ENCODE measurements around the gene RASA3.

RASA3 gene

DNA sequence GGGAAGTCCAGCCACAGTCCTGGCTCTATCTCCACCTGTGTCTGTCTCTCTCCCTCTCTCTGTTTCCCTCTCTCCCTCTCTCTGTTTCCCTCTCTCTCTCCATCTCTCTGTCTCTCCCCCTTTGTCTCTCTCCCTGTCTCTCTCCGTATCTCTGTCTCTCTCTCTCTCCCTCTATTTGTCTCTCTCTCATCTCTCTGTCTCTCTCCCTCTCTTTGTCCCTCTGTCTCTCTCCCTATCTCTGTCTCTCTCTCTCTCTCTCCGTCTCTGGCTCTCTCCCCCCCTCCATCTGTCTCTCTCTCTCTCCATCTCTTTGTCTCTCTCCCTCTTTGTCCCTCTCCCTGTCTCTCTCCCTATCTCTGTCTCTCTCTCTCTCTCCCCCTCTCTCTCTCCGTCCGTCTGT is 119.1 kb downstream of the RASA3 start:
- H3K4me3 ChIP-seq (ENCODE audit: low read depth in 1 of 2, low read length in 2 of 2): no peak overlapping the region
- H3K9me3 ChIP-seq (ENCODE audit: insufficient read depth, low read length, severe bottlenecking): no peaks in the 10 kb centered on the region
- H3K4me1 ChIP-seq (ENCODE audit: insufficient read depth, low read length): no peaks in the 10 kb centered on the region
- no peaks in the 10 kb centered on the region for H3K27me3 ChIP-seq (ENCODE audit: insufficient read depth, low read length, poor library complexity)
- peaks cover 89% of the 10 kb centered on the region for H3K36me3 ChIP-seq (ENCODE audit: insufficient read depth, low read length)
- peaks cover 7% of the 10 kb centered on the region; the same call in 1 of the 2 replicates for H4K20me1 ChIP-seq (ENCODE audit: insufficient read depth, low read length)
- H3K27ac ChIP-seq (ENCODE audit: low read length): no peak overlapping the region
- H3K9ac ChIP-seq (ENCODE audit: low read depth, low read length): no peak overlapping the region
- TF ChIP-seq, protein P1, sequence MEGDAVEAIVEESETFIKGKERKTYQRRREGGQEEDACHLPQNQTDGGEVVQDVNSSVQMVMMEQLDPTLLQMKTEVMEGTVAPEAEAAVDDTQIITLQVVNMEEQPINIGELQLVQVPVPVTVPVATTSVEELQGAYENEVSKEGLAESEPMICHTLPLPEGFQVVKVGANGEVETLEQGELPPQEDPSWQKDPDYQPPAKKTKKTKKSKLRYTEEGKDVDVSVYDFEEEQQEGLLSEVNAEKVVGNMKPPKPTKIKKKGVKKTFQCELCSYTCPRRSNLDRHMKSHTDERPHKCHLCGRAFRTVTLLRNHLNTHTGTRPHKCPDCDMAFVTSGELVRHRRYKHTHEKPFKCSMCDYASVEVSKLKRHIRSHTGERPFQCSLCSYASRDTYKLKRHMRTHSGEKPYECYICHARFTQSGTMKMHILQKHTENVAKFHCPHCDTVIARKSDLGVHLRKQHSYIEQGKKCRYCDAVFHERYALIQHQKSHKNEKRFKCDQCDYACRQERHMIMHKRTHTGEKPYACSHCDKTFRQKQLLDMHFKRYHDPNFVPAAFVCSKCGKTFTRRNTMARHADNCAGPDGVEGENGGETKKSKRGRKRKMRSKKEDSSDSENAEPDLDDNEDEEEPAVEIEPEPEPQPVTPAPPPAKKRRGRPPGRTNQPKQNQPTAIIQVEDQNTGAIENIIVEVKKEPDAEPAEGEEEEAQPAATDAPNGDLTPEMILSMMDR (IDR thresholded peaks at IDR 0.05; ENCODE audit: borderline replicate concordance, extremely low read depth, low read length, poor library complexity, severe bottlenecking): no peak
- no peak overlapping the region for H2AFZ ChIP-seq (ENCODE audit: low read depth, low read length)
- no peak for ATAC-seq (ENCODE audit: insufficient read depth, low read depth)
- no peak for DNase-seq
- no peaks in the 10 kb centered on the region for H3K79me2 ChIP-seq (ENCODE audit: insufficient read depth, low read length)
- H3K4me2 ChIP-seq (ENCODE audit: insufficient read depth, low read length): no peak overlapping the region

DNA sequence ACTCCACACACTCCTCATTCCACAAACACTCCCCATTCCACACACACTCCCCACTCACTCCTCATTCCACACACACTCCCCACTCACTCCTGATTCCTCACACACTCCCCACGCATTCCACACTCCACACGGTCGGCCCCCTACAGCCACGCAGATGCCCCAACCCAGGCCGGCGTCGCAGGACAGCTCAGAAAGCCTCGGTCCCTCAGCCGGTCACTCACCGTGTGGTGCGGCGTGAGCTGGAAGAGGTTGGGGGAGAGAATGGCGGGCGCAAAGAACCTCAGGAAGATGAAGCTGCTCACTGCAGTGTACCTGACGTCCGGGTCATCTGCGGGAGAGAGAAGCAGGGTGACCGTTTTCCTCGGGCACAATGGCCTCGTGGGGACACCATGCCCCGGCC is 119.5 kb downstream of the RASA3 start:
- DNase-seq (no peak), ATAC-seq (ENCODE audit: insufficient read depth, low read depth) (no peak)
- Histone ChIP-seq H3K4me2 (ENCODE audit: insufficient read depth, low read length) (no peak overlapping the region), H3K36me3 (ENCODE audit: insufficient read depth, low read length) (peaks cover 85% of the 10 kb centered on the region), H3K4me1 (ENCODE audit: insufficient read depth, low read length) (no peaks in the 10 kb centered on the region), H2AFZ (ENCODE audit: low read depth, low read length) (no peak overlapping the region), H3K79me2 (ENCODE audit: insufficient read depth, low read length) (no peaks in the 10 kb centered on the region), H3K4me3 (ENCODE audit: low read depth in 1 of 2, low read length in 2 of 2) (no peak overlapping the region), H3K9me3 (ENCODE audit: insufficient read depth, low read length, severe bottlenecking) (no peaks in the 10 kb centered on the region), H3K27me3 (ENCODE audit: insufficient read depth, low read length, poor library complexity) (no peaks in the 10 kb centered on the region), H4K20me1 (ENCODE audit: insufficient read depth, low read length) (peaks cover 7% of the 10 kb centered on the region; the same call in 1 of the 2 replicates), H3K9ac (ENCODE audit: low read depth, low read length) (no peak overlapping the region), H3K27ac (ENCODE audit: low read length) (no peak overlapping the region)
- TF ChIP-seq EZH2 (IDR thresholded peaks at IDR 0.05; ENCODE audit: borderline replicate concordance, low read depth, low read length, severe bottlenecking): no peak
- TF ChIP-seq, protein P1 (IDR thresholded peaks at IDR 0.05; ENCODE audit: borderline replicate concordance, extremely low read depth, low read length, poor library complexity, severe bottlenecking): no peak

DNA sequence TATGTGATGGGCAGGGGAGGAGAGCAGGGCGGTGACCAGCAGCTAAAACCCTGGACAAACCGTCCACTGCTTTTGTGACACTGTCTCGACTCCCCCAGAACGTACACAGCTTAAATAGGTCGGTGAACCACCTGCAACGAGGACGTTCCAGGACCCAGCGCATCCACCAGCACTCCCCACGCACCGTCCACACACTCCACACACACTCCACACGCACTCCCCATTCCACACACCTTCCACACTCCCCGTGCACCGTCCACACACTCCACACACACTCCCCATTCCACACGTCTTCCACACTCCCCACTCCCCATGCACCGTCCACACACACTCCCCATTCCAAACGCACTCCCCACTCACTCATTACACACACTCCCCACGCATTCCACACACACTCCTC is 120.3 kb downstream of the RASA3 start:
- H3K27me3 ChIP-seq (ENCODE audit: insufficient read depth, low read length, poor library complexity): no peaks in the 10 kb centered on the region
- no peak for DNase-seq
- H3K9me3 ChIP-seq (ENCODE audit: insufficient read depth, low read length, severe bottlenecking): no peaks in the 10 kb centered on the region
- H4K20me1 ChIP-seq (ENCODE audit: insufficient read depth, low read length): peaks cover 7% of the 10 kb centered on the region; the same call in 1 of the 2 replicates
- TF ChIP-seq EZH2 (IDR thresholded peaks at IDR 0.05; ENCODE audit: borderline replicate concordance, low read depth, low read length, severe bottlenecking): no peak
- TF ChIP-seq, protein P1 (IDR thresholded peaks at IDR 0.05; ENCODE audit: borderline replicate concordance, extremely low read depth, low read length, poor library complexity, severe bottlenecking): no peak
- H3K4me3 ChIP-seq (ENCODE audit: low read depth in 1 of 2, low read length in 2 of 2): no peak overlapping the region
- no peaks in the 10 kb centered on the region for H3K4me1 ChIP-seq (ENCODE audit: insufficient read depth, low read length)
- no peaks in the 10 kb centered on the region for H3K79me2 ChIP-seq (ENCODE audit: insufficient read depth, low read length)
- no peak overlapping the region for H3K9ac ChIP-seq (ENCODE audit: low read depth, low read length)
- H3K4me2 ChIP-seq (ENCODE audit: insufficient read depth, low read length): no peak overlapping the region
- no peak for ATAC-seq (ENCODE audit: insufficient read depth, low read depth)
- no peak overlapping the region for H3K27ac ChIP-seq (ENCODE audit: low read length)
- H2AFZ ChIP-seq (ENCODE audit: low read depth, low read length): no peak overlapping the region
- H3K36me3 ChIP-seq (ENCODE audit: insufficient read depth, low read length): peaks cover 77% of the 10 kb centered on the region

DNA sequence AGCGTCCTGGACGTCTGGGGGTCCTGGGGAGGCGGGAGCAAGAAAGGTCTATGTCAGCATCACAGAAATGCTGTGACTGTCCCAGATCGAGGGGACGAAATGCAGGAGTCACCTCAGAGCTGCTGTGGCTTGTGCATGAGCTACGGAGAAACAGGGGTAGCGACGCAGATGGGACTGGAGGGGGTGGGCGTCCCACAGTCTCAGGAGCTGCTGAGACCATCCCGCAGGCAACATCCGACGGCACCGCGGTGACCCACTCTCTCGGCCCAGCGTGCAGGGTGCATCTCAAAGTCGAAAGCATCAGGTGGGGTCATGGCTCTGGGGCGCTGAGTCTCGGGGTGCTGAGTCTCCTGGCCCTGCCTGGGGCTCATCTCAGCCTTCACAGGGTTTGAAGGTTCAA is 121.2 kb downstream of the RASA3 start:
- DNase-seq: no peak
- Histone ChIP-seq H3K9ac (ENCODE audit: low read depth, low read length) (no peak overlapping the region), H2AFZ (ENCODE audit: low read depth, low read length) (no peak overlapping the region), H3K79me2 (ENCODE audit: insufficient read depth, low read length) (no peaks in the 10 kb centered on the region), H3K4me1 (ENCODE audit: insufficient read depth, low read length) (no peaks in the 10 kb centered on the region), H4K20me1 (ENCODE audit: insufficient read depth, low read length) (0 out of 2 replicates have a peak, but pooled peaks cover 7% of the 10 kb centered on the region), H3K9me3 (ENCODE audit: insufficient read depth, low read length, severe bottlenecking) (no peaks in the 10 kb centered on the region), H3K36me3 (ENCODE audit: insufficient read depth, low read length) (peaks cover 68% of the 10 kb centered on the region), H3K27me3 (ENCODE audit: insufficient read depth, low read length, poor library complexity) (no peaks in the 10 kb centered on the region), H3K4me3 (ENCODE audit: low read depth in 1 of 2, low read length in 2 of 2) (no peak overlapping the region), H3K4me2 (ENCODE audit: insufficient read depth, low read length) (no peak overlapping the region), H3K27ac (ENCODE audit: low read length) (no peak overlapping the region)
- TF ChIP-seq, protein P1 (IDR thresholded peaks at IDR 0.05; ENCODE audit: borderline replicate concordance, extremely low read depth, low read length, poor library complexity, severe bottlenecking): no peak
- no peak for TF ChIP-seq EZH2 (IDR thresholded peaks at IDR 0.05; ENCODE audit: borderline replicate concordance, low read depth, low read length, severe bottlenecking)
- no peak for ATAC-seq (ENCODE audit: insufficient read depth, low read depth)

Data from DND-41 (cell line).